Neural cell (in vitro differentiated cells): Measurements from ENCODE around the gene LRRK1. TPM values are rescaled to one million over a fixed set of nuclear protein-coding genes. Genes with fewer than 3 reads are reported as not detected.

Source experiments
- H2AFZ ChIP-seq: fragments of 200-600, 300-800 bp; sonication (generic), shearing (Covaris generic); 2 replicates; pipeline ENCODE4 v1.6.0; 2014; ENCODE audit warnings: low read depth, mild to moderate bottlenecking, antibody characterized with exemption, low read length, moderate library complexity
- H3F3A ChIP-seq: fragments of 200-600 bp; shearing (Covaris generic); 2 replicates; pipeline ENCODE4 v1.6.1; 2016; ENCODE audit warnings: mild to moderate bottlenecking, moderate library complexity, mixed read lengths, antibody characterized with exemption, low read length; ENCODE audit not compliant: insufficient read depth, poor library complexity, severe bottlenecking
- H3K27ac ChIP-seq: fragments of 200-600, 300-800 bp; sonication (generic), shearing (Covaris generic); 2 replicates; pipeline ENCODE4 v1.5.1; 2014; ENCODE audit warnings: mild to moderate bottlenecking, low read length, moderate library complexity
- H3K27me3 ChIP-seq: fragments of 300-800, 200-600 bp; sonication (generic), shearing (Covaris generic); 2 replicates; pipeline ENCODE4 v1.6.0; 2014; ENCODE audit warnings: mild to moderate bottlenecking, low read depth, low read length, moderate library complexity; ENCODE audit not compliant: insufficient read depth
- H3K36me3 ChIP-seq: fragments of 300-800, 200-600 bp; sonication (generic), shearing (Covaris generic); 2 replicates; pipeline ENCODE4 v1.5.1; 2014; ENCODE audit warnings: mild to moderate bottlenecking, antibody characterized with exemption, low read length, moderate library complexity; ENCODE audit not compliant: insufficient read depth
- H3K4me2 ChIP-seq: fragments of 300-800, 200-600 bp; sonication (generic), shearing (Covaris generic); 2 replicates; pipeline ENCODE4 v1.6.0; 2014; ENCODE audit warnings: mild to moderate bottlenecking, low read length
- H3K4me3 ChIP-seq: fragments of 300-800, 200-600 bp; sonication (generic), shearing (Covaris generic); 2 replicates; pipeline ENCODE4 v1.5.1; 2014; ENCODE audit warnings: mild to moderate bottlenecking, low read length, moderate library complexity
- H3K79me2 ChIP-seq: fragments of 200-600 bp; shearing (Covaris generic); replicated peaks from 2 replicates; pipeline ENCODE4 v1.6.0; 2014; ENCODE audit warnings: mild to moderate bottlenecking, low read length, moderate library complexity; ENCODE audit not compliant: insufficient read depth
- H3K9ac ChIP-seq: fragments of 300-800, 200-600 bp; sonication (generic), shearing (Covaris generic); 2 replicates; pipeline ENCODE4 v1.6.1; 2016; ENCODE audit warnings: mild to moderate bottlenecking, low read length, mixed read lengths
- H3K9me2 ChIP-seq: fragments of 200-600 bp; shearing (Covaris generic); 2 replicates; pipeline ENCODE4 v1.6.1; 2016; ENCODE audit warnings: mild to moderate bottlenecking, low read length, mixed read lengths; ENCODE audit not compliant: insufficient read depth
- H3K9me3 ChIP-seq: fragments of 200-600, 300-800 bp; sonication (generic), shearing (Covaris generic); 2 replicates; pipeline ENCODE4 v1.6.1; 2016; ENCODE audit warnings: mild to moderate bottlenecking, mixed run types, low read length, moderate library complexity, mixed read lengths
- H4K20me1 ChIP-seq: fragments of 200-600 bp; shearing (Covaris generic); 2 replicates; pipeline ENCODE4 v1.6.1; 2016; ENCODE audit warnings: mild to moderate bottlenecking, mixed run types; ENCODE audit not compliant: insufficient read depth
- EZH2 ChIP-seq: fragments of 200-600, 300-800 bp; shearing (Covaris generic), sonication (generic); IDR thresholded peaks from 2 replicates; pipeline ENCODE4 v1.6.1; 2014; ENCODE audit warnings: antibody characterized with exemption, low read length, borderline replicate concordance, mild to moderate bottlenecking; ENCODE audit not compliant: insufficient read depth, poor library complexity, severe bottlenecking
- MXI1 ChIP-seq: fragments of 450-650 bp; conservative IDR thresholded peaks from 2 replicates; pipeline ENCODE4 v1.6.1; 2014; ENCODE audit warnings: antibody characterized with exemption, mild to moderate bottlenecking; ENCODE audit not compliant: poor library complexity, severe bottlenecking
- POLR2AphosphoS5 ChIP-seq: IDR thresholded peaks from 2 replicates; pipeline ENCODE4 v1.6.1; 2012
- RAD21 ChIP-seq: fragments of 450-650 bp; conservative IDR thresholded peaks from 2 replicates; pipeline ENCODE4 v1.6.1; 2014; ENCODE audit warnings: antibody characterized with exemption, mild to moderate bottlenecking, moderate library complexity
- SMC3 ChIP-seq: fragments of 450-650 bp; conservative IDR thresholded peaks from 2 replicates; pipeline ENCODE4 v1.6.1; 2014; ENCODE audit warnings: antibody characterized with exemption, mild to moderate bottlenecking, moderate library complexity; ENCODE audit not compliant: poor library complexity
- TAF1 ChIP-seq: IDR thresholded peaks from 2 replicates; pipeline ENCODE4 v1.6.1; 2012; ENCODE audit warnings: low read depth
- polyA plus RNA-seq: library from polyadenylated mRNA; depleted of rRNA; stranded (reverse); fragments of >200 nt; gene quantifications from 2 replicates; pipeline ENCODE4 v1.2.3, GENCODE V29; 2014
- TF ChIP-seq, protein P1 (sequence below): fragments of 450-650 bp; IDR thresholded peaks from 2 replicates; pipeline ENCODE4 v1.5.1; 2014; ENCODE audit warnings: antibody characterized with exemption, mild to moderate bottlenecking, moderate library complexity; ENCODE audit not compliant: poor library complexity, severe bottlenecking
- TF ChIP-seq, protein P2 (sequence below): IDR thresholded peaks from 2 replicates; pipeline ENCODE4 v1.6.1; 2012; ENCODE audit warnings: borderline replicate concordance

The LRRK1 gene
- polyA plus RNA-seq, 1 donor from 2014 or later = 0.06 TPM

DNA sequence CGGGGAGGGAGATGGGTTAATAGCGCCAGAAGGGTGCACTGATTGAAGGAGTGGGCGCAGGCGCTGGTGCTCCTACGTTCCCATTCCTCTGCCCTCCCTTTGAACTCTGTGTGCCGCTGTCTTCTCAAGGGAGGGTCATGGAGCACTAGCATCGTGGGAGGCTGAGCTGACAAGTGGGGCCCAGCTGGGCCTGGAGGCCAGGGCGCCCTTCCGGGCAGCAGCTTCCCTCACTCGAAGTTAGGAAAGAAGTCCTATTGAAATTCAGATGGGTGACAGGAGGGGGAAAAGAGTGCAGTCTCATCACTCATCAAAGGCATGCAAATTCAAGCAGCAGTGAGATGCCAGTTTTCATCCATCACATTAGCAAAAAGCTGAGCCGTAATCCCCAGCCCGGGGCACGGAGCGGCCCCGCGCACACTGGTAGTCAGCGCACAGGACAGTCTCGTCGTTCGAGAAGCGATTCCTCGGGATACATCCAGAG lies 128.2 kb downstream of the LRRK1 start:
- Histone ChIP-seq H3K79me2 (no peaks in the 10 kb centered on the region), H3K36me3 (no peaks in the 10 kb centered on the region), H3K9me3 (no peaks in the 10 kb centered on the region), H3K27ac (no peak overlapping the region), H3K9me2 (no peaks in the 10 kb centered on the region), H3K27me3 (no peaks in the 10 kb centered on the region), H3F3A (no peaks in the 10 kb centered on the region), H3K4me2 (no peak overlapping the region), H3K9ac (no peak overlapping the region), H4K20me1 (no peaks in the 10 kb centered on the region), H2AFZ (no peak overlapping the region), H3K4me3 (no peak overlapping the region)
- TF ChIP-seq RAD21 (no peak), POLR2AphosphoS5 (no peak), SMC3 (no peak), MXI1 (no peak), EZH2 (no peak), TAF1 (no peak)
- TF ChIP-seq, protein P1, sequence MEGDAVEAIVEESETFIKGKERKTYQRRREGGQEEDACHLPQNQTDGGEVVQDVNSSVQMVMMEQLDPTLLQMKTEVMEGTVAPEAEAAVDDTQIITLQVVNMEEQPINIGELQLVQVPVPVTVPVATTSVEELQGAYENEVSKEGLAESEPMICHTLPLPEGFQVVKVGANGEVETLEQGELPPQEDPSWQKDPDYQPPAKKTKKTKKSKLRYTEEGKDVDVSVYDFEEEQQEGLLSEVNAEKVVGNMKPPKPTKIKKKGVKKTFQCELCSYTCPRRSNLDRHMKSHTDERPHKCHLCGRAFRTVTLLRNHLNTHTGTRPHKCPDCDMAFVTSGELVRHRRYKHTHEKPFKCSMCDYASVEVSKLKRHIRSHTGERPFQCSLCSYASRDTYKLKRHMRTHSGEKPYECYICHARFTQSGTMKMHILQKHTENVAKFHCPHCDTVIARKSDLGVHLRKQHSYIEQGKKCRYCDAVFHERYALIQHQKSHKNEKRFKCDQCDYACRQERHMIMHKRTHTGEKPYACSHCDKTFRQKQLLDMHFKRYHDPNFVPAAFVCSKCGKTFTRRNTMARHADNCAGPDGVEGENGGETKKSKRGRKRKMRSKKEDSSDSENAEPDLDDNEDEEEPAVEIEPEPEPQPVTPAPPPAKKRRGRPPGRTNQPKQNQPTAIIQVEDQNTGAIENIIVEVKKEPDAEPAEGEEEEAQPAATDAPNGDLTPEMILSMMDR = no peak

DNA sequence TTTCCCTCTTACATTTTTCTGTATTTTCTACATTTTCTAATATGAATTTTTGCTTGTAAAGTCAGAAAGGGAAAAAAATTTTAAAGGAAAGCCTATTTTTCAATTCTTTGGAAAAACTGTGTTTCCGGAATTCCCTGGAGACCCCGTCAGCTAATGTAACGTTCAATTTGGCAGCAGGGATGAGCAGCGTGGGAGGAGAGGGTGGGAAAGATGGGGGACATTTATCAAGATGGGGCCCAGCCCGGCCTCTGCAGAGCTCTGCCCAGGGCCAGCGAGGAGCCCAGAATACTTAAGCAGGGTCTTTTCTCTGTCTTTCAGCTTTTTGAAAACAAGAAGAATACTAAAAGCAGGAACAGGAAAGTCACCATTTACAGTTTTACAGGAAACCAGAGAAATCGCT lies 129.0 kb downstream of the LRRK1 start:
- no peaks in the 10 kb centered on the region for H3K36me3 ChIP-seq
- H3K27me3 ChIP-seq = no peaks in the 10 kb centered on the region
- no peaks in the 10 kb centered on the region for H3K9me2 ChIP-seq
- no peaks in the 10 kb centered on the region for H4K20me1 ChIP-seq
- H2AFZ ChIP-seq = no peak overlapping the region
- H3K9ac ChIP-seq = no peak overlapping the region
- no peaks in the 10 kb centered on the region for H3K9me3 ChIP-seq
- no peaks in the 10 kb centered on the region for H3F3A ChIP-seq
- no peak overlapping the region for H3K27ac ChIP-seq
- TF ChIP-seq, protein P1 = no peak
- TF ChIP-seq RAD21 (no peak), EZH2 (no peak), POLR2AphosphoS5 (no peak), SMC3 (no peak), MXI1 (no peak)
- TF ChIP-seq, protein P2, sequence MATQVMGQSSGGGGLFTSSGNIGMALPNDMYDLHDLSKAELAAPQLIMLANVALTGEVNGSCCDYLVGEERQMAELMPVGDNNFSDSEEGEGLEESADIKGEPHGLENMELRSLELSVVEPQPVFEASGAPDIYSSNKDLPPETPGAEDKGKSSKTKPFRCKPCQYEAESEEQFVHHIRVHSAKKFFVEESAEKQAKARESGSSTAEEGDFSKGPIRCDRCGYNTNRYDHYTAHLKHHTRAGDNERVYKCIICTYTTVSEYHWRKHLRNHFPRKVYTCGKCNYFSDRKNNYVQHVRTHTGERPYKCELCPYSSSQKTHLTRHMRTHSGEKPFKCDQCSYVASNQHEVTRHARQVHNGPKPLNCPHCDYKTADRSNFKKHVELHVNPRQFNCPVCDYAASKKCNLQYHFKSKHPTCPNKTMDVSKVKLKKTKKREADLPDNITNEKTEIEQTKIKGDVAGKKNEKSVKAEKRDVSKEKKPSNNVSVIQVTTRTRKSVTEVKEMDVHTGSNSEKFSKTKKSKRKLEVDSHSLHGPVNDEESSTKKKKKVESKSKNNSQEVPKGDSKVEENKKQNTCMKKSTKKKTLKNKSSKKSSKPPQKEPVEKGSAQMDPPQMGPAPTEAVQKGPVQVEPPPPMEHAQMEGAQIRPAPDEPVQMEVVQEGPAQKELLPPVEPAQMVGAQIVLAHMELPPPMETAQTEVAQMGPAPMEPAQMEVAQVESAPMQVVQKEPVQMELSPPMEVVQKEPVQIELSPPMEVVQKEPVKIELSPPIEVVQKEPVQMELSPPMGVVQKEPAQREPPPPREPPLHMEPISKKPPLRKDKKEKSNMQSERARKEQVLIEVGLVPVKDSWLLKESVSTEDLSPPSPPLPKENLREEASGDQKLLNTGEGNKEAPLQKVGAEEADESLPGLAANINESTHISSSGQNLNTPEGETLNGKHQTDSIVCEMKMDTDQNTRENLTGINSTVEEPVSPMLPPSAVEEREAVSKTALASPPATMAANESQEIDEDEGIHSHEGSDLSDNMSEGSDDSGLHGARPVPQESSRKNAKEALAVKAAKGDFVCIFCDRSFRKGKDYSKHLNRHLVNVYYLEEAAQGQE = no peak
- H3K79me2 ChIP-seq = no peaks in the 10 kb centered on the region
- H3K4me2 ChIP-seq = no peak overlapping the region
- no peak overlapping the region for H3K4me3 ChIP-seq
